RKO (cell line): ENCODE data around the gene TPSG1.
A peak's percentile ranks its signal among the peaks of the same experiment; 100 is the strongest.
"Not testable (repeated sequence)": the region's sequence is repeated elsewhere in the genome, so short reads cannot be mapped to it uniquely, and the experiment has no call there.

Experiments
- DNase-seq: peaks from one replicate; pipeline ENCODE4 v3.0.0-alpha.2; 2016; ENCODE audit warnings: low spot score

The TPSG1 gene

DNA sequence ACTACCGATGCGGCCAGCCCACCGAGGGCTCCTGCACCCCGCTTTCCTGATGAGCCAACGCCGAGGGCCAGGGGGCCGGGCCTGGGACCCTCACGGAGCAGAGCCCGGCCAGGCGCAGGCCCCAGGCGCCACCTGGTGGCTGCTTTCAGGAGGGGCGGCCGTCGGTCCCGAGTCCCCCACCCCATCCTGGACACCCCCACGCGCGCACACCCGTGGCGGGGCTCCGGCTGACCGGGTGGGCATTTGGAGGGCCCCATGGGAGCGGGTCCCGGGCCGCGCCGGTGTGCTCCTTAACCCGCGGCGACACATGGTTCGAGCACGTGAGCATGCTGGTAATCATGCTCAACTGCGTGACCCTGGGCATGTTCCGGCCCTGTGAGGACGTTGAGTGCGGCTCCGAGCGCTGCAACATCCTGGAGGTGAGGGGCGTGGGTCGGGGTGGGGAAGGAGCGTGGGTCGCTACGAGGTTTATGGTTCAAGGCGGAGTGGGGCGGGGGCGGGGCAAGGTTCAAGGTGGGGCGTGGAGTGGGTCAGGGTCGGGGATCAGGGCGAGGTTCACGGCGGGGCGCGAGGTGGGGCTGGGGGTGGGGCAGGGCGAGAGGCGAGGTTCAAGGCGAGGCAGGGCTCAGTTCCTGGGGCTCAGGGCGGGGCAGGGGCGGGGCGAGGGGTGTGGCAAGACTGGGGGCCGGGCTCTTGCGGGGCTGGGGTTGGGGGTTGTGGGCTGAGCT, 30.2 kb downstream of the TPSG1 start:
- DNase-seq = no peak

DNA sequence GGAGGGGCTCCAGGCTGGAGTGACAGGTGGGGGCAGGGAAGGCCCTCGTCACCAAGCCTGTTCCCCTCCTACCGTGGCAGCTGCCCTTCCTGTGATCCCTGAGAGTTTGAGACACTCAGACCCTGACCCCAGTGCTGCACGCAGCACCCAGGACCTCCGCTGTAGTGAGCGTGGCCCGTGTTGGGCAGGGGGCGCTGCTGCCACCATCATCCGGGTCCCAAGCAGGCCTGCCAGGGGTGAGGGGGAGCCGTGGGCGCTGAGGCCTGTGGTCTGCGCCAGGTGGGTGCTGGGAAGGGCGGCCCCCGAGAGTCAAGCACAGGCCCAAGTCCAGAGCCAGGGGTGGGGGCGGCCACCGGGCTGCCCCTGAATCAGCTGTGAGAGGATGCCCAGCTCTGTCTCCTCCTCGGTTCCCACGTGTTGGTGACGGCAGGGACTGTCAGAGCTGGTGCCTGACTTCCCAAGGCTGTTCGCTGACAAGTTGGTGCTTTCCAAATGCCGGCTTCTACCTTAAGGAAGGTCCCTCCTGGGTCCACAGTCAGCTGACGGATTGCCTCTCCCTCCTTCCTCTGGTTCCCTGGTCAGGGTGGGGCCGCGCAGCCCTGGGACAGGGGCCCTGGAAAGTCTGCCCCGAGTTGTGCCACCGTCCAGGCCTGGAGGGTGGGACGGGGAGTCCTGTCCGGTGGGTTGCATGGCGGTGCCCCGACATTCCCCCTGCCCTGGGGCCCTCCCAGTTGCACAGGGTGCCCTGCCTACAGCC, 31.1 kb downstream of the TPSG1 start:
- DNase-seq = no peak

DNA sequence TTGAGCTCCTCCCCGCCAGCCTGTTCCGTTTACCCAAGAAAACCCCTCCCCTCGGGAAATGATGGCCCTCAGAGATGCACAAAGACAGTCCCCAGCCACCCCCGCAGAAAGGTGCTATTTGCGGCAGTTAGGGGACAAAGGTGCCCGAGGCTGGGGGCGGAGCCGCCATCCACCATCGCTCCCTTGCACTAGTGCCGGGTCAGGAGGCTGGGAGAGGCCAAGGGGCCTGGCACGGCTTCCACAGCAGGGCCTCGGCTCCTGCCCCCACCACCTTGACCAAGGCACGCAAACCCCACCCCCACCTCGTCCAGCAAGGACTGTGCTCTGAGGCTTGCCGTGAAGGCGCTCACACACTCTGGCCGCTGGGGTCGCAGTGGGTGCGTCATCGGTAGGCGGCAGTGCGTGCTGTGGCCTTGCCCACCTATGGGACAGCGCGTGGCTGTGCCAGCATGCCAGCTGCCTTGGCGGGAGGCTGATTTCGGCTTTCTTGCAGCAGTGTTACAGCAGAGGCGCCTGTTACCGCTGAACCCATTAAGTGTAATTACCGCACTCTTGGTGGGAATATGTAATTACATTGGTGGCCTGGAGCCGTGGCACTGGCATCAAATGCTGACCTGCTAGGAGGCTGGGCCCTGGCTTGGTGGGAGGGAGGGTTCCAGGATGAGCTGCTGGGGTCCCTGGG, 31.8 kb downstream of the TPSG1 start:
- DNase-seq = peak; percentile 36

DNA sequence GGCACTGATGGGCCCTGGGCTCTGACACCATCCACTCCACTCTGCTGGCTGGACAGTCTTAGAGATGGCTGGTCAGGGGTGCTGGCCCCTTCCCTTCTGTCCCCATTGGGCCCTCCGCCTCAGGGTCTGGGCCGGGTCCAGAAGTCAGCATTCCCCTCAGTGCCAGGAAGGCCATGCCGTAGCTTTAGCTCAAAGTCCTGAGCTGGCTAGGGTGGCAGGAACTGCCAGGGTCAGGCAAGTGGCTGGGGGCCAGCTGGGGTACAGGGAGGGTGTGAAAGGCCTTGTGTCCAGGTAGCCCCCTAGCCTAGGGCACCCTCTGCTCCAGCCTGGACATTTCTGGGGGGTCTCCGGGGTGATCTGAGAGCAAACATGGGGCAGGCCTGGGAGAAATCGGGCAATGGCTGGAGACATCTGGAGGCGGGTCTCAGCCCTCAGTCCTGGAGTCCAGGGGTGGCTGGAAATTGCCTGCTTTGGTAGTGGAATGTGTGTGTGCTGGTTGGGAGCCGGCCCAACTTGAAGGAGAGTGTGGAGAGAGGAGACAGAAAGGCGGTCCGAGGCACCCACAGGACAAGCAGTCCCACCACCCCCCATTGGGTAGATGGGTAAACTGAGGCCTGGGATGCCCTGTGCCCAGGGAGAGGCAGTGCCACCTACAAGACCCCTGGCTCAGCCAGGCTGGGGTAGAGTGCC, 32.5 kb downstream of the TPSG1 start:
- no peak for DNase-seq

DNA sequence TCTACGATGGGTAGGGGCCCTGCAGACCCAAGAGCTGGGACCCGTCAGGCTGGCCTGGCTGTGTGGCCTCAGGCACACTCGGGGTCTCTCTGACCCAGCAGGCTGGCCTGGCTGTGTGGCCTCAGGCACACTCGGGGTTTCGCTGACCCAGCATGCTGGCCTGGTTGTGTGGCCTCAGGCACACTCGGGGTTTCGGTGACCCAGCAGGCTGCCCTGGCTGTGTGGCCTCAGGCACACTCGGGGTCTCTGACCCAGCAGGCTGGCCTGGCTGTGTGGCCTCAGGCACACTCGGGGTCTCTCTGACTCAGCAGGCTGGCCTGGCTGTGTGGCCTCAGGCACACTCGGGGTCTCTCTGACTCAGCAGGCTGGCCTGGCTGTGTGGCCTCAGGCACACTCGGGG, 34.3 kb downstream of the TPSG1 start:
- DNase-seq = not testable (repeated sequence)

DNA sequence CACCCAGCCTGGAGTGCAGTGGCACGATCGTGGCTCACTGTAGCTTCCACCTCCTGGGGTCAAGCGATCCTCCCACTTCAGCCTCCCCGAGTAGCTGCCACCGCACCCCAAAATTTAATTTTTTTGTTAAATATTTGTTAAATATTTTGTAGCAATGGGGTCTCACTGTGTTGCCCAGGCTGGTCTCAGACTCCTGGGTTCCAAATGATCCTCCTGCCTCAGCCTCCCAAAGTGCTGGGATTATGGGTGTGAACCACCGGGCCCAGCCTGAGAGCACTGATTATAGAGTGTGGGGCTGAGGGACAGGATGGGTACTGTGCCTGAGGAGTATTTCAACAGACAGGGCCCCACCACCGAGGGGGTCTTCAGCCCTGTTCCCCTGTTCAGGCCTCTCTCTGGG, 35.6 kb downstream of the TPSG1 start:
- DNase-seq = no peak

DNA sequence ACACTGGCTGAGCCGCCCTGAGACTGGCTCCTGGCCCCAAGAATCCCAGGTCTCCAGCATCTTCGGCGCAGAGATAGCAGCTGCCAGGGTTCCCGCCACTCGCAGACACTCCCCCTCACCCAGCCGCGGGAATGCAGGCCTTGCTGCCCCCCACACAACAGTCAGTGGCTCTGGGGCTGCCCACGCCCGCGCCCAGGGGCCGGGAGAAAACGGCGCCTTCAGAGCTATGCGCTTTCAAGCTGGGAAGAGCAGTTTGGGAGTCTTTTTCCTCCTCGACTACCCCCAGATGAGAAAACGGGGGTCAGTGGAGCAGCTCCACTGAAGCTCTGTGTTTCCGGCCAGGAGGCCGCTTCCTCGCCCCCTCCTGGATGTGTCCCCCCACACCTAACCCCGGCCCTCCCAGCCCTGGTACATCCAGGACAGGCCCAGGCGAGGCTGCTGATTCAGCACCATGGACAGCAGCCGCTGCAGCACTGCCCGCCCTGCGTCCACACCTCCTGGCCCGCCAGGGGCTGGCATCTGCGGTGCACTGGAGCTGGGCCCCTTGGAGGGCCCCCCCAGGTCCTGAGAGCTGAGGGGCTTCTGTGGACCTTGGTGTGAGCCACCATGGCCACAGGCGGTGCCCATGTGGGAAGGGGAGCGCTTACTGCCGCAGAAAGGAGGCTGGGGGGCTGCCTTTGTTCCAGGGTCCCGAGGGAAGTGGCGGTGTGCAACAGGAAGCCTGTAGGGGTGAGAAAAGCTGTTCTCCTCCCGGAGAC, 36.5 kb downstream of the TPSG1 start:
- DNase-seq = peak; percentile 56

DNA sequence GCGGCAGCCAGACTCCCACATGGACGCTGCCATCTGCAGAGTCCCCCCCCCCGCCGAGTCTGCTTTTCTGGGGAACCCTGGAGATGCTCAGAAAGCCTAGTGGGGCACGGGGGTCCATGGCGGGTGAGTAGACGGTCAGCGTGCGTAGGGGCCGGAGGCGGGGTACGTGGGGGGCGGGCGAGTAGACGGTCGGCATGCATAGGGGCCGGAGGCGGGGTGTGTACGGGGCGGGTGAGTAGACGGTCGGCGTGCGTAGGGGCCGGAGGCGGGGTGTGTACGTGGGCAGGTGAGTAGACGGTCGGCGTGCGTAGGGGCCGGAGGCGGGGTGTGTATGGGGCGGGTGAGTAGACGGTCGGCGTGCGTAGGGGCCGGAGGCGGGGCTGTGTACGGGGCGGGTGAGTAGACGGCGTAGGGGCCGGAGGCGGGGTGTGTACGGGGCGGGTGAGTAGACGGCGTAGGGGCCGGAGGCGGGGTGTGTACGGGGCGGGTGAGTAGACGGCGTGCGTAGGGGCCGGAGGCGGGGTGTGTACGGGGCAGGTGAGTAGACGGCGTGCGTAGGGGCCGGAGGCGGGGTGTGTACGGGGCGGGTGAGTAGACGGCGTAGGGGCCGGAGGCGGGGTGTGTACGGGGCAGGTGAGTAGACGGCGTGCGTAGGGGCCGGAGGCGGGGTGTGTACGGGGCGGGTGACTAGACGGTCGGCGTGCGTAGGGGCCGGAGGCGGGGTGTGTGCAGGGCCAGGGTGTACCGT, 39.4 kb downstream of the TPSG1 start:
- not testable (repeated sequence) for DNase-seq

DNA sequence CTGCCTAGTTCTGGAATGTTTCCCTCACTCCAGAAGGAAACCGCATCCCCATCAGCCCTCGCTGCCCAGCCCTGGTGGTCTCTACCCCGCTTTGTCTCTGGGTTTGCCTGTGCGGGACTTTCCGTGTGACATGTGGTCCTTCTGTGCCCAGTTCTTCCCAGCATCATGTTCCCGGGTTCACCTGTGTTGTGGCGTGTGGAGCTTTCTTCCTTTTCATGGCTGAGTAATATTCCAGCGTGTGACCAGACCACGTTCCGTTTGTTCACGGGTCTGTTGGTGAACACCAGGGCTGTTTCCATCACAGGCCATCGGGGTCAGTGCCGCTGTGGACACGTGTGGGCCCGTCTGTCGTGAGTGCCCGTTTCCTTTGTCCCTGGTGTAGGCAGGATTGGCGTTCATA, 40.1 kb downstream of the TPSG1 start:
- DNase-seq = no peak

DNA sequence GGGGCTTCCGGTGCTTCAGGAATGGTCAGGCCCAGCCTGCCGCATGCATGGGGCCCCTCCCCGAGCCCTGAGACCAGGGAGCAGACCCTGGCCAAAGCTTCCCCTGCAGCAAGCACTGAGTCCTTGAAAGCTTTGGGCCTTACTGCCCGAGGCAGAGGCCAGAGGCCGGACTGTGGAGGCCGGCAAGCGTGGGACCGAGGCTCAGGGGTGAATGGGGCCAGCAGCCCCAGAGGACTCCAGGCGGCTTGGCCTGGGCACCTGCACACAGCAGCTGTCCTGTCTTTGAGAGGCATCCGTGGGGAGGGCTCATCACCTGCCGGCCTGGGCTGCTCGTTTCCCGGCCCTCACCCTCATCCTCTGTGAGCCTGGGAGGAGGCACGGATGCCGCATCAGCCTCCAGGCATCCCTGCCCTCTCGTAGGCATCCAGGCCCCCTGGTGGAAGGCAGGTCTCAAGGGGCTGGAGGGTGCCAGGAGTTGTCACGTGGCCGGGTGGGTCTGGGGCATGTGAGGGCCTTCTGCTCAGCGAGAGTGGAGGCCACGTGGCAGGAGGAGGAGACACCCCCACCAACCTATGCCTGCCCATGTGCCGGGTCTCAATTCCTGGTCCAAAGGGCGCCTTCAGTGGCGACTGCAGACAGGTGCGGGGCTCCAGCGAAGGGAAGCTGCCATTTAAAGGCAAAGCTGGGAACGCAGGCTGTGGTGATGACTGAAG, 40.8 kb downstream of the TPSG1 start:
- DNase-seq = no peak

DNA sequence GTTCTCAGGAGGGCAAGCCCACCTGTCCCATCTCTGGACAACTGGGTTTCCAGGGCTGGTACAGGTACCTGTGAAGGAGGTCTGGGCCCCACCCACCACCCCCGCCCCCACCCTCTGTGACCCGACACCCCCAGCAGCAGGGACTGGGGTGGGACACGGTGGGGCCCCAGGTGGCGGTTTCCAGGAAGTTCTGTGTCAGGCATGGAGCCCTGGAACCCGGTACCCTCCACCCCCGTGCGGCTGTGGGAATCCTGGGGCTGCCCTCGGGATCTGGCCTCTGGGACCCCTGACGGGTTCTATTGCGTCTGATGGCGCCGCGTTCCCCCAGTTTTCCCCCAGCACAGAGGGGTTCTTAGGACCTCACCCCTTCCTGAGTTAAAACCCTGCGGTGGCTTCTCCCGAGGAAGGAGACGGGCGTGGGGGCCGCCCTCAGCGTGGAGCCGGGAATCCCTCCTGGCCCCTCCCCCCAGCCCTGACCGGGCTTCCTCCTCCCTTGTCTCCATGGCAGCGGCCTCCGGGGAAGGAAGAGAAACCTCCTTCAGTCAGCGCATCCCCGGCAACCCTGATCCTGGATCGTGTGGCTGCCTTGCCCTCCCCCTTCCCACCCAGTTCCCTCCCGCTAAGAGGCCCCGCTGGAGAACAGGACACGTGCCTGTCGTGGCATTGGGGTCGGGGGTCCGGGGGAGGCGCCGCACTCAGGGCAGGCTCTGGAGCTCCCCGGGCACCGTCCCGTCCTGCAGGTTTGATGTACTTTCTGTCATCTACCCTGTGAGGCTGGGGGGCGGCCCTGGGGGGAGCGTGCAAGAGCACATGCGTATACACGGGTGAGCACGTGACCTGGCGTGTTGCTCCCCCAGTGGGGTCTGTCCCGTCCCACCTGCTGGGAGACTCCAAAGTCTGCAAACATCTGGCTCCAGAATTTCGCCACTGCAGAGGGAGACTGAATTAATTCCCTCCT, 41.8 kb downstream of the TPSG1 start:
- DNase-seq = no peak

DNA sequence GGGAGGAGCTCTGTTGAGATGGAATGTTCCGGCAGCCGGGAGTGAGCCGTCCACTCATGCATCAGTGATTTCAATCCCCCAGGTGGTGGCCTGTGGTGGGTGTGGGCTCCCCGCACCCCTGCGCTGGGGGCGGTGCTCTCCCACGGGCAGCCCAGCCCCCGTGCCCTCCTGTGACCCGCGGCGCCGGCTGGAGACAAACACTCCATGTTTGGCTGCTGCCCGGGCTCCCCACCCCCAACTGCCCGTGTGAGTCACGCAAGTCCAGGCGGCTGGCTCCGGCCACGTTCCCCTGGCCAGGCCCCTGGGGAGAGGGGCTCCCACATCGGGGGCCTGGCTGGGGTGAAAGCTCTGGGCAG, 42.8 kb downstream of the TPSG1 start:
- no peak for DNase-seq

DNA sequence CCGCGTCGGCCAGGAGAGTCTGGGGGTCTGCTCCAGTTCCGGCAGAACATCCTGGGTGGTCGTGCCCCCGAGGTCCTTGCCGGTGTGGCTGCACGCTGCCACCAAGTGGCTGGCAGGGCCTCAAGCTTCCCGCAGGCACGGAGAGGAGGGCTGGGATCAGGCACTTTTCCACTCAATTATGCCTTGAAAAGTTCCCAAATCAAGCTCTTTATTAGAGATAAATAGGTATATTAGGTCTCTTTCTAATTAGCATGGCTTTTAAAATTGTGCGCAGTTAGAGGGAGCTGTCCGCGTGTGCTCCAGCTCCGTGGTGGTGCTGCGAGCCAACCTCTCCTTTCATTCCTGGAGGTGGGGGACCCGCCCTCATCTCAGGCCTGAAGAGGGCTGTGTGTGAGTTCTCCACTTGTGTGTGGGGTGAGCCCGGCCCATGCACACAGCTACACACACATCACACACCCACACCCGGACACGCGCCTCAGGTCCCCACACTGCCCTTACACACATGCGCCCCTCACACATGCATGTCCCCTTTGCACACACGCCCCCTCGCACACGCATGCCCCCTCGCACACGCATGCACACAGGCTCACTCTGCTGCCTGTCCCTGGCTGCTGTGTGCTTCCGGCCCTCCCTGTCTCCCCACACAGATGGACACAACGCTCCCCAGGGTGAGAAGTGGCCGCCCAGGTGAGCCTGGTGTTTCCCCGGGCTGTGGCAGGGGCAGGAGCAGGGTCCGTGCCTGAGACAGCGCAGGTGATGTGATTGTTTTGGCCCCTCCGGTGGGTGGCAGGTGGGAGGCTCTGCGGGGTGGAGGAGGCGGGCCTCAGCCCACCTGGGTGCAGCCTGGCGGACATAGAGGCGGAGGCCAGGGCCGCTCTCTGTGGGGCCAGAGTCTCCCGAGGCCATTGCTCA, 43.4 kb downstream of the TPSG1 start:
- no peak for DNase-seq

DNA sequence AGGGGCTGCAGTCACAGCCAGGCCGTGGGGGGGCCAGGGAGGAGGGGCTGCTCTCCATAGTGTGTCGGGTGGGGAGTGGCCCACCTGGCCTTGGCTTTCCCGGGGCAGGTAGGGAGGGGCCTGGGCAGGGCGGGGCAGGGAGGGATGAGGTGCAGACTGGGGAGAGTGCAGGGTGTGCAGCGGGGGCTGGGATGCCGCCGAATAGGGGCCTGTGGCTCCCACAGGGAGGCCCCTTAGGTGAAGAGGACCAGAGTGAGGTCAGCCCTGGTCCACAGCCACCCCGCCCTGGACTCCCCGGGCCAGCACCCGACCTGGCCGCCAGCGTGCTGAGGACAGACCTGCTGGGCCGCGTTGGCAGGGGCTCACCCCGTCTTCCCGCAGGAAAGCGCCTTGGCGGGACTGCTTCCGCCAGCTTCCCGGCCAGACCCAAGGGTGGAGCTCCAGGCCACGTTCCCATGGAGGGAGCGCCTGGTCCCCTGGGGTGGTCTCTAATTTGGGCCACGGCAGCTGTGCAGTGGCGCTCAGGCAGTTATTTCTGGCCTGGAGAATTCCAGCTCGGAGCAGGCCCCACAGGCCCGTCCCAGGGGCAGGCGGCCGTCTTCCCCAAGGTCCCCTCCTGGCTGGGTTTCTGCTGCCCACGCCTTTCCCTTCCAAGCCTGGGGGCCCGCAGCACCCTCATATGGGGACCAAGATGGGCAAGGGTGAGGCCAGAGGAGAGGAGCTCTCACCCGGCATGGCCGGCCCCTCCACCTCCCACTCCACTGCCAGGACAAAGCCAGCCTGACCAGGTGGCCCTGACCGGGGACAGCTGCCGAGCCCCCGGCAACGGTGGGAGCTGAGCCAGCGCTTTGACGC, 44.3 kb downstream of the TPSG1 start:
- no peak for DNase-seq

DNA sequence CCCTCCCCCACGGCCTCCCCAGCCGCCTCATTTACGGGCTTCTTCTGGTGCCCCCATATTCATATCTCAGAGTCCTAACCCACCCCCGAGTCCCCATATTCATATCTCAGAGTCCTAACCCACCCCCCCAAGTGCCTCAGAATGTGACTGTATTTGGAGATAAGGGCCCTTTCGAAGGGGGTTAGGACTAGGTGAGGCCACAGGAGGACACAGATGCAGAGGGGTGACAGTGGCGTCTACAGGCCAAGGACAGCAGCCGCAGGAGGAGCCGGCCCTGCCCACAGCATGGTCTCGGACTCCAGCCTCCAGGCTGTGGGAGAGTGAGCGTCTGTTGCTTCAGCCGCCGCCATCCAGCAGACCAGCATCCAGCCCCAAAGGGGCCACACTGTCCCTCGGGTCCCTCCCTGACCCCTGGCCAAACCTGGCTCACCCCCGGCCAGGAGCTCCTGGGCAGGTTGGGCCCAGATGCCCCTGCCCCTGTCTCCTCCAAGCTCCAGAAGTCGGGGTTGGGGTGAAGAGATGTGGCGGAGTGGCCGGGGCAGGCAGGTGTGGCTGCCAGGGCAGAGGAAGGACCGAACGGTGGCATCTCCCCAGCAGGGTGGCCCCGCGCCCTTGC, 46.7 kb downstream of the TPSG1 start:
- DNase-seq = no peak

DNA sequence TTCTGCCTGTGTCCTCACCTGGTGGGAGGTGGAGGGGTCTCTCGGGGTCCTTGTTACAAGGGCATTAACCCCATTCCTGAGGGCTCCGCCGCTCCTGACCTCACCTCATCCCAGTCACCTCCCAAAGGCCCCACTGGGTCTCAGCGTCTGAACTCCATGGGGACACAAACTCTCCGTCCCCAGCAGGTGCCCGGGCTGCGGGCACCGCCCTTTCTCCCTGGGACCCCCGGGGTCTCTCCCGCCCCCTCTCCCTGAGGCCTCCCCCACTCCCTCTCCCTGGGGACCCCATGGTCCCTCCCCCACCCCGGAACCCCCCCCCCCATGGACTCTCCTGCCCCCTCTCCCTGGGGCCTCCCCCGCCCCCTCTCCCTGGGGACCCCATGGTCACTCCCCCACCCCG, 47.3 kb downstream of the TPSG1 start:
- DNase-seq = no peak

DNA sequence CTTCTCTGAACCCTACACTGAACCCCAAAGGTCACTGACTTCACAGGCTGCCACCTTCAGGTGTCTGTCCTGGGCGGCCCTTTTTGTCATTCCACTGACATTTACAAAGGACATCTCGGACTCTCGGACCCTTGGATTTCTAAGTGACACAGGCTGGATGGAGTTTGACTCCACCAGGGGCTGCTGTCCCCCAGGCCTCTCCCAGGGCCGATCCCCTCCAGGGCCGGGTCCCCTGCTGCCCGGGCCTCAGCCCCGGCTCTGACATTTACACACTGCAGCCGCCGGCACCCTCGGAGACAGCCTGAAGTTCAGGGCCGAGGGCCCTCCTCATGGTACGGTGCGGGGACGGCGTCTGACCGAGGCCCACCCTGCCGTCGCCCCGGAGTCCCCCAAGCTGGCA, 48.0 kb downstream of the TPSG1 start:
- no peak for DNase-seq
